Activated B cell treated with CpG ODN at 0.5 μM for 24 hours (primary cell): ENCODE measurements around the gene C1QBP. TPM values are rescaled to one million over a fixed set of nuclear protein-coding genes. Genes with fewer than 3 reads are reported as not detected.

Experiments used
- ATAC-seq: fragments of 200-7000 bp; cut with Tn5 transposase; one replicate; pipeline ENCODE4 v1.10.0; 2021; ENCODE audit warnings: low read depth, mild to moderate bottlenecking, moderate library complexity
- CTCF ChIA-PET: fragments of 350-600 bp; sonication (Branson Sonifier 250); formaldehyde crosslinking; loops from one replicate; lab custom pipeline; 2021; ENCODE audit warnings: antibody characterized with exemption; lab: Charles Lee
- POLR2A ChIA-PET: fragments of 350-600 bp; sonication (Branson Sonifier 250); formaldehyde crosslinking; loops from one replicate; lab custom pipeline; 2021; ENCODE audit warnings: antibody characterized with exemption; lab: Charles Lee
- DNase-seq: peaks from one replicate; pipeline ENCODE4 v3.0.0; 2022
- H3K27ac Mint-ChIP-seq: one replicate; pipeline ENCODE4 v1.8.0; 2020; ENCODE audit warnings: mixed read lengths
- H3K27me3 Mint-ChIP-seq: one replicate; pipeline ENCODE4 v1.8.0; 2021; ENCODE audit warnings: mixed read lengths
- H3K36me3 Mint-ChIP-seq: one replicate; pipeline ENCODE4 v1.8.0; 2021; ENCODE audit warnings: low read depth, mixed read lengths
- H3K4me1 Mint-ChIP-seq: one replicate; pipeline ENCODE4 v1.8.0; 2021; ENCODE audit warnings: mixed read lengths
- H3K4me3 Mint-ChIP-seq: one replicate; pipeline ENCODE4 v1.8.0; 2020; ENCODE audit warnings: mild to moderate bottlenecking, mixed read lengths
- H3K9me3 Mint-ChIP-seq: one replicate; pipeline ENCODE4 v1.8.0; 2020; ENCODE audit warnings: mixed read lengths
- intact Hi-C: fragments of 100-400 bp; cut with micrococcal nuclease; formaldehyde crosslinking; loops from one replicate; pipeline ENCODE4 v1.15.1; 2024
- total RNA-seq: library from RNA; stranded (reverse); gene quantifications from 2 replicates; pipeline ENCODE4 v1.2.3, GENCODE V29; 2022
- TF ChIP-seq, protein P1 (sequence below): fragments of 200-600 bp; IDR thresholded peaks from one replicate; pipeline ENCODE4 v1.8.0; 2022; ENCODE audit warnings: antibody characterized with exemption, mild to moderate bottlenecking

The C1QBP gene
- total RNA-seq, 1 donor from 2014 or later, result 160 TPM

DNA sequence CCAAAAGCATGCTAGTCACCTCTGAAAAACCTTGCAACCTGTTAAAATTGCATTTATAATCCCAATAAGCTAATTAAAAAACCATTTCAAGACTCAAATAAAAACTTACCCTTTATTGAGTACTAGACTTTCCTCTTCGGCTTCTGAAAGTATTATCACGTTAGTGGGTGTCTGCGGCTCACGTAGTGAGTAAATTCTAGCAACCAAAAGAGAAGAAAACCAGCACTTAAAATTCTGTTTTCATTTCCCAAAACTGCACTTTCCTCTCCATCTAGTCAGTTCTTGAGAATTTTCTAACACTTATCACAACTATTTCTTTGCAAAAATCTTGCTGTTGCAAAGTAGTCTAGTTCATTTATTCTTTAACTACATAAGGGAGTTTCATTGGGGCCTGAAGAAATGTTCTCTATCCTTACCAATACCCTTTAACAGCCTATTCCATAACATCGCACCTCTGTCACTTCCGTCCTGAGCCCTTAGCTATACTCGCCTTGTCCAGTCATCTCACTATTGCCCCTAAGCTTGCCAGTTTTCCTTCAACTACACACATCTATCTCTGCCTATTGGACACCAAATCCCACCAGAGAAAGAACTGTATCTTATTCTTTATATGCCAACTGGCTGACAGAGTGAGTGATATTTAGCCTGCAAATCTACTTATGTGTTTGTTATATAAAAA, 28.2 kb downstream of the C1QBP start:
- Mint-ChIP-seq H3K27me3 (no peaks in the 10 kb centered on the region), H3K27ac (peak overlapping the region; percentile 62), H3K36me3 (peaks cover 35% of the 10 kb centered on the region), H3K4me3 (no peak overlapping the region), H3K9me3 (no peaks in the 10 kb centered on the region), H3K4me1 (peaks cover 33% of the 10 kb centered on the region)
- POLR2A ChIA-PET, result no interaction called here
- TF ChIP-seq, protein P1, sequence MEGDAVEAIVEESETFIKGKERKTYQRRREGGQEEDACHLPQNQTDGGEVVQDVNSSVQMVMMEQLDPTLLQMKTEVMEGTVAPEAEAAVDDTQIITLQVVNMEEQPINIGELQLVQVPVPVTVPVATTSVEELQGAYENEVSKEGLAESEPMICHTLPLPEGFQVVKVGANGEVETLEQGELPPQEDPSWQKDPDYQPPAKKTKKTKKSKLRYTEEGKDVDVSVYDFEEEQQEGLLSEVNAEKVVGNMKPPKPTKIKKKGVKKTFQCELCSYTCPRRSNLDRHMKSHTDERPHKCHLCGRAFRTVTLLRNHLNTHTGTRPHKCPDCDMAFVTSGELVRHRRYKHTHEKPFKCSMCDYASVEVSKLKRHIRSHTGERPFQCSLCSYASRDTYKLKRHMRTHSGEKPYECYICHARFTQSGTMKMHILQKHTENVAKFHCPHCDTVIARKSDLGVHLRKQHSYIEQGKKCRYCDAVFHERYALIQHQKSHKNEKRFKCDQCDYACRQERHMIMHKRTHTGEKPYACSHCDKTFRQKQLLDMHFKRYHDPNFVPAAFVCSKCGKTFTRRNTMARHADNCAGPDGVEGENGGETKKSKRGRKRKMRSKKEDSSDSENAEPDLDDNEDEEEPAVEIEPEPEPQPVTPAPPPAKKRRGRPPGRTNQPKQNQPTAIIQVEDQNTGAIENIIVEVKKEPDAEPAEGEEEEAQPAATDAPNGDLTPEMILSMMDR, result no peak
- CTCF ChIA-PET, result no interaction called here
- ATAC-seq (no peak), DNase-seq (no peak)
- intact Hi-C loops, result no loop called here

DNA sequence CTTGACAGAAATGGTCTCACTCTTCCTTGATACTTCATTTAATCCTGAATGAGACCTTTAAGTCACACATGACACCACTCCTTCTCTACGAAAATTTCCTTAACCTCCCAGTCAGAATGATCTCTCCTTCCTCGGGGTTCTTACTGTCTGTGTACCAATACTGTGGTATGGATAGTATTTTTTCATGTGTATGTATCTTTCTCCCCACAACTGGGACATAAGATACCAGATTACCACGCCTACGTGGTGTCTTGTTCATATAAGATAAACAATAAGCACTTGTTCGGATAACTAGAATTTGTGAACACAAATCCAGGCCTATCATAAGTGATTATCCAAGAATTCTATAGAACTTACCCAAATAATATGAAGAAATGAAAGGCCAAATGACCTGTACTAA, 30.8 kb downstream of the C1QBP start:
- H3K9me3 Mint-ChIP-seq, result no peaks in the 10 kb centered on the region
- peaks cover 24% of the 10 kb centered on the region for H3K4me1 Mint-ChIP-seq
- CTCF ChIA-PET, result interaction anchor here (0.9 kb wide), 1 partner anchor 31 kb away, joined by 3 read pairs; the partner anchor contains the start of gene C1QBP
- intact Hi-C loops, result no loop called here
- H3K36me3 Mint-ChIP-seq, result peaks cover 15% of the 10 kb centered on the region
- DNase-seq (no peak), ATAC-seq (no peak)
- POLR2A ChIA-PET, result no interaction called here
- no peaks in the 10 kb centered on the region for H3K27me3 Mint-ChIP-seq
- H3K4me3 Mint-ChIP-seq, result no peak overlapping the region
- no peak overlapping the region for H3K27ac Mint-ChIP-seq
- TF ChIP-seq, protein P1, result no peak

DNA sequence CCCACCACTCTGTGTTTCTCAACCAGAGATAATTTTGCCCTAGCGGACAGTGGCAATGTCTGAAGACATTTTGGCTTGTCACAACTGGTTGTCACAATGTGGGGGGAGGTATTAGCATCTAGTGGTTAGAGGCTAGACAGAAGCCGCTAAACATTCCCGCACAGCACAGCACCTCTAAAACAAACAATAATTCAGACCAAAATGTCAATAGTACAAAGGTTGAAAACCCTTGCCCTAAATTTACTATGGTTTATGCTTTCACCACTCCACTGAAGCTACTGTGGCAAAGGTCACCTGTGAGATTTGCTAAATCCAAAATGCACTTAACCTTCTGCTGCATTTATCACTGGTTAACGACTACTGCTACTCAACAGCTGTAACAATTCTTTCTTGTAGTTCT, 33.6 kb downstream of the C1QBP start:
- intact Hi-C loops, result no loop called here
- ChIA-PET POLR2A (interaction anchor here (0.5 kb wide), 1 partner anchor 158 kb away, joined by 4 read pairs; no protein-coding TSS in a partner anchor), CTCF (no interaction called here)
- no peaks in the 10 kb centered on the region for H3K27me3 Mint-ChIP-seq
- H3K36me3 Mint-ChIP-seq, result peaks cover 18% of the 10 kb centered on the region
- TF ChIP-seq, protein P1, result no peak
- no peak overlapping the region for H3K4me3 Mint-ChIP-seq
- DNase-seq (no peak), ATAC-seq (no peak)
- H3K9me3 Mint-ChIP-seq, result no peaks in the 10 kb centered on the region
- H3K27ac Mint-ChIP-seq, result no peak overlapping the region
- H3K4me1 Mint-ChIP-seq, result peaks cover 7% of the 10 kb centered on the region

DNA sequence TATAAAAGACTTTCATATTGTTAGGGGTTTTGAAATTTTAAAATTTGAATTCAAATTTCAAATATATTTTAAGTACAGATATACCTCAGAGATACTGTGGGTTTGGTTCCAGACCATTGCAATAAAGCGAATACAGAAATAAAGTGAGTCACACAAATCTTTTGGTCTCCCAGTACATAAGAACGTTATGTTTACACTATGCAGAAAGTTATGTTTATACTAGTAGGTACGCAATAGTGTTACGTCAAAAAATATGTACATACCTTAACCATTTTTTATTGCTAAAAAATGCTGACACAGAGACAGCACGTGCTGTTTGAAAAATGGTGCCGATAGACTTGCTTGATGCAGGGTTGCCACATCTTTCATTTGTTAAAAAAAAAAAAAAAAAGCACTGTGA, 39.2 kb downstream of the C1QBP start:
- POLR2A ChIA-PET, result interaction anchor here (0.6 to 0.7 kb wide), 2 partner anchors 14 to 1037 kb away, joined by 5 to 6 read pairs; no protein-coding TSS in a partner anchor
- CTCF ChIA-PET, result no interaction called here
- DNase-seq (no peak), ATAC-seq (no peak)
- TF ChIP-seq, protein P1, result no peak
- Mint-ChIP-seq H3K36me3 (peaks cover 66% of the 10 kb centered on the region), H3K27me3 (no peaks in the 10 kb centered on the region), H3K4me3 (no peak overlapping the region), H3K4me1 (peaks cover 4% of the 10 kb centered on the region), H3K9me3 (no peaks in the 10 kb centered on the region), H3K27ac (no peak overlapping the region)
- intact Hi-C loops, result loop anchor here (5.0 kb wide), 1 partner anchor 32 kb away; no protein-coding TSS in a partner anchor

DNA sequence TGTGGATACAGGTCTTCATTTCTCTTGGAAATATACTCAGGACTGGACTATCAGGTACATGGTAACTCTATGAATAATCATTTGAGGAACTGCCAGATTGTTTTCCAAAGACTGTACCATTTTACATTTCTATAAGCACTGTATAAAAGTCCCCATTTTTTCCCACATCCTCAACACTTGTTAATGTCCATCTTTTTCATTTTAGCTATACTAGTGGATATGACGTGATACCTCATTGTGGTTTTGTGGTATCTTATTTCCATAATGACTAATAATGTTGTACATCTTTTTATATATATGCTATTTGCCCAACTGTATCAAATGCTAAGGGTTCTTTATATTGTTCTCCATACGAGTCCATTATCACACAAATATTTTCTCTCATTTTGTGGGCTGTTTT, 42.3 kb downstream of the C1QBP start:
- peaks cover 79% of the 10 kb centered on the region for H3K36me3 Mint-ChIP-seq
- H3K27me3 Mint-ChIP-seq, result no peaks in the 10 kb centered on the region
- CTCF ChIA-PET, result interaction anchor here (1.3 kb wide), 1 partner anchor 43 kb away, joined by 3 read pairs; no protein-coding TSS in a partner anchor
- H3K4me1 Mint-ChIP-seq, result peaks cover 4% of the 10 kb centered on the region
- TF ChIP-seq, protein P1, result no peak
- ATAC-seq, result no peak
- intact Hi-C loops, result no loop called here
- H3K9me3 Mint-ChIP-seq, result no peaks in the 10 kb centered on the region
- DNase-seq, result no peak
- POLR2A ChIA-PET, result no interaction called here
- H3K4me3 Mint-ChIP-seq, result no peak overlapping the region
- H3K27ac Mint-ChIP-seq, result no peak overlapping the region
